ENCODE data around the gene MGRN1. TPM values are rescaled to one million over a fixed set of nuclear protein-coding genes. Genes with fewer than 3 reads are reported as not detected.

The MGRN1 gene
- total and polyA plus RNA-seq, 2 of the 13 experiments (the other 11 are each of a cell fraction or from before 2014, with no cell fraction given), result 11.9 to 12.6 TPM

GRCh38 chr16:4613636-4614570 is 10.7 kb upstream of the MGRN1 start (continued):
- TF ChIP-seq GRHL1 (CRISPR knock-in tag; conservative IDR thresholded peaks at IDR 0.05), result no peak
- no peak for TF ChIP-seq ZNF160 (CRISPR knock-in tag; IDR thresholded peaks at IDR 0.05)
- no peak for TF ChIP-seq PBX2 (CRISPR knock-in tag; IDR thresholded peaks at IDR 0.05)
- TF ChIP-seq ZNF333 (CRISPR knock-in tag; IDR thresholded peaks at IDR 0.05; ENCODE audit: borderline replicate concordance), result no peak
- TF ChIP-seq FOXP1 (IDR thresholded peaks at IDR 0.05), result no peak
- TF ChIP-seq FOXP1 (CRISPR knock-in tag; IDR thresholded peaks at IDR 0.05), result 0 out of 2 replicates have a peak, but pooled peaks have one; percentile 9
- TF ChIP-seq MYC (CRISPR knock-in tag; IDR thresholded peaks at IDR 0.05; ENCODE audit: borderline replicate concordance), result peak; percentile 77
- 0 out of 2 replicates have a peak, but pooled peaks have one; percentile 55 for TF ChIP-seq ZNF552 (CRISPR knock-in tag; IDR thresholded peaks at IDR 0.05; ENCODE audit: borderline replicate concordance)
- TF ChIP-seq ZNF235 (CRISPR knock-in tag; IDR thresholded peaks at IDR 0.05; ENCODE audit: borderline replicate concordance), result 0 out of 2 replicates have a peak, but pooled peaks have one; percentile 17
- peak; percentile 79 for TF ChIP-seq ZNF687 (CRISPR knock-in tag; IDR thresholded peaks at IDR 0.05)
- TF ChIP-seq GATA4 (IDR thresholded peaks at IDR 0.05; ENCODE audit: borderline replicate concordance, low read depth), result no peak
- peak; percentile 91 for TF ChIP-seq MAX (IDR thresholded peaks at IDR 0.05)
- TF ChIP-seq ZNF362 (CRISPR knock-in tag; IDR thresholded peaks at IDR 0.05; ENCODE audit: borderline replicate concordance), result no peak
- TF ChIP-seq DMTF1 (CRISPR knock-in tag; IDR thresholded peaks at IDR 0.05), result no peak
- no peak for TF ChIP-seq SYNCRIP (IDR thresholded peaks at IDR 0.05; ENCODE audit: insufficient read depth, low read depth, low read length)

All from HepG2 (cell line).